K562 (cell line): ENCODE results near the gene RABL6. TPM values are rescaled to one million over a fixed set of nuclear protein-coding genes. Genes with fewer than 3 reads are reported as not detected.
A peak's percentile ranks its signal among the peaks of the same experiment; 100 is the strongest.

Experiments
- BRCA1 ChIP-seq, 2 experiments: fragments of 450-650 bp in 1 of 2; sonication (generic) in 1 of 2; formaldehyde crosslinking in 1 of 2; IDR thresholded peaks; 2 replicates each; pipeline versions ENCODE4 v1.5.0 to v1.6.1; 2017 to 2020; ENCODE audit warnings: mild to moderate bottlenecking in 1 of 2, missing genetic modification reagents in 1 of 2
- CBFB ChIP-seq: sonication (generic); formaldehyde crosslinking; IDR thresholded peaks from 2 replicates; pipeline ENCODE4 v1.4.0; 2020; ENCODE audit warnings: mild to moderate bottlenecking, missing genetic modification reagents
- DPF2 ChIP-seq: fragments of 450-650 bp; IDR thresholded peaks from 2 replicates; pipeline ENCODE4 v1.6.1; 2016
- ETS2 ChIP-seq: IDR thresholded peaks from 2 replicates; pipeline ENCODE4 v1.6.1; 2016; ENCODE audit warnings: borderline replicate concordance, missing genetic modification characterization, mild to moderate bottlenecking, moderate library complexity, missing compliant biosample characterization; ENCODE audit not compliant: poor library complexity, severe bottlenecking
- EWSR1 ChIP-seq: fragments of 450-650 bp; IDR thresholded peaks from 2 replicates; pipeline ENCODE4 v1.6.1; 2018; ENCODE audit warnings: borderline replicate concordance, mild to moderate bottlenecking, low read depth, moderate library complexity; ENCODE audit not compliant: partially characterized antibody
- HCFC1 ChIP-seq: IDR thresholded peaks from 2 replicates; pipeline ENCODE4 v1.6.1; 2012; ENCODE audit warnings: low read depth, low read length, improper control_type of control experiment
- JUN ChIP-seq, 2 experiments: sonication (generic) in 1 of 2; formaldehyde crosslinking in 1 of 2; IDR thresholded peaks; 2 replicates each; pipeline versions ENCODE4 v1.6.1 to v1.8.0; 2012 to 2022; ENCODE audit warnings: borderline replicate concordance in 2 of 2, mild to moderate bottlenecking in 2 of 2, improper control_type of control experiment in 1 of 2, low read depth in 1 of 2, low read length in 1 of 2, missing genetic modification reagents in 1 of 2
- SPI1 ChIP-seq: IDR thresholded peaks from 2 replicates; pipeline ENCODE4 v1.6.1; 2011; ENCODE audit warnings: low read depth, low read length, control low read depth, borderline replicate concordance
- ZNF121 ChIP-seq: sonication (generic); formaldehyde crosslinking; conservative IDR thresholded peaks from 2 replicates; pipeline ENCODE4 v1.8.0; 2022; ENCODE audit warnings: missing genetic modification reagents
- polyA plus RNA-seq, 8 experiments: library from polyadenylated mRNA; depleted of rRNA in 4 of 8; stranded (reverse) in 5 of 8; unstranded in 3 of 8; fragments of >200 nt; fragmentation: Nextera tagmentation in 2 of 8; fragmentation: Illumina TruSeq in 1 of 8; extraction: Ambion mirVana in 2 of 8; extraction: Trizol in 1 of 8; gene quantifications; 2 replicates each; pipeline versions ENCODE4 v1.2.1 to v1.2.3, GENCODE V29; 2011 to 2014; ENCODE audit warnings: inconsistent platforms in 1 of 8, missing spikeins in 1 of 8
- total RNA-seq, 7 experiments: library from RNA; depleted of rRNA in 6 of 7; stranded (reverse); fragments of >200 nt in 6 of 7; fragmentation: Illumina TruSeq in 2 of 7; extraction: Trizol in 2 of 7; gene quantifications; 2 replicates each; pipeline versions ENCODE4 v1.2.1 to v1.2.3, GENCODE V29; 2011 to 2021; ENCODE audit warnings: low replicate concordance in 1 of 7
- TF ChIP-seq, protein P1 (sequence below): fragments of 450-650 bp; IDR thresholded peaks from 2 replicates; pipeline ENCODE4 v1.6.1; 2018; ENCODE audit not compliant: partially characterized antibody
- TF ChIP-seq, protein P2 (sequence below): IDR thresholded peaks from 2 replicates; pipeline ENCODE4 v1.6.1; 2014; ENCODE audit warnings: antibody characterized with exemption
- TF ChIP-seq, protein P3 (sequence below): fragments of 450-650 bp; IDR thresholded peaks from one replicate; pipeline ENCODE4 v1.6.1; 2018; ENCODE audit warnings: mild to moderate bottlenecking, moderate library complexity; ENCODE audit not compliant: partially characterized antibody
- TF ChIP-seq, protein P4 (sequence below): fragments of 250-450 bp; sonication (Bioruptor Pico); IDR thresholded peaks from 2 replicates; pipeline ENCODE4 v1.4.0; 2020; ENCODE audit warnings: mild to moderate bottlenecking, moderate library complexity
- TF ChIP-seq, protein P5 (sequence below): sonication (generic); formaldehyde crosslinking; IDR thresholded peaks from 2 replicates; pipeline ENCODE4 v1.9.0; 2022; ENCODE audit warnings: mild to moderate bottlenecking, missing genetic modification reagents

Gene RABL6
- total and polyA plus RNA-seq, 9 of the 15 experiments (the other 6 are each of a cell fraction or from before 2014, with no cell fraction given): 5.6 to 181 (median 84.5) TPM

DNA sequence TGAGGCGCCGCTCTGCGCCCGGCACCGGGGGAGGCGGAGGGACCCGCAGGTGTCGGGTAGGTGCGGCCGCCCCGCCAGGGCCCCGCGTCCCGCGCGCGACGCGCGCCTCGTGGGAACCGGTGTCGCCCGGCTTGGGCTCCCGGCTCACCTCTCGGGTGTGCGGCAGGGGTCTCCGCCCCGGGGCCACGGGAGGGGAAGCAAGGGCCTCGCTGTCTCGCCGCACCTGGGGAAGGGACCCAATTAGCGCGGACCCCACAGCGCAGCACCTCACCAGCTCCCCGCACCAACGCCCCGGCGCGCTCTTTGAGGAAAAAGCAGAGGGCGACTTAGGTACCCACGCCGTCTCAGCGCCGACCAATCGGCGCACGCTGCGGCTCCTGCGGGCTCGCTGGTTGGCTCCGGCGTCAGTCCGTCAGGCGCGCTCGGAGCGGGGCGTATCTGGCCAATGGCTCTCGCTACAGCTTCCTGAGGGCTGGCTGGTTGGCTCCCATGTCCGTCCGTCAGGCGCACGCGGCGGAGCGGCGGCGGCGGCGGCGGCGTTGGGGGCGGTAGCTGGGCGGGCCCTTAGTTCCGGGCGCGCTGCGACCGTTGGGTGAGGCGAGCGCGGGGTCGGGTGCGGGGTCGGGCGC is 78.3 kb downstream of the RABL6 start, which contains the start of gene TRAF2 (continued):
- TF ChIP-seq, protein P1, sequence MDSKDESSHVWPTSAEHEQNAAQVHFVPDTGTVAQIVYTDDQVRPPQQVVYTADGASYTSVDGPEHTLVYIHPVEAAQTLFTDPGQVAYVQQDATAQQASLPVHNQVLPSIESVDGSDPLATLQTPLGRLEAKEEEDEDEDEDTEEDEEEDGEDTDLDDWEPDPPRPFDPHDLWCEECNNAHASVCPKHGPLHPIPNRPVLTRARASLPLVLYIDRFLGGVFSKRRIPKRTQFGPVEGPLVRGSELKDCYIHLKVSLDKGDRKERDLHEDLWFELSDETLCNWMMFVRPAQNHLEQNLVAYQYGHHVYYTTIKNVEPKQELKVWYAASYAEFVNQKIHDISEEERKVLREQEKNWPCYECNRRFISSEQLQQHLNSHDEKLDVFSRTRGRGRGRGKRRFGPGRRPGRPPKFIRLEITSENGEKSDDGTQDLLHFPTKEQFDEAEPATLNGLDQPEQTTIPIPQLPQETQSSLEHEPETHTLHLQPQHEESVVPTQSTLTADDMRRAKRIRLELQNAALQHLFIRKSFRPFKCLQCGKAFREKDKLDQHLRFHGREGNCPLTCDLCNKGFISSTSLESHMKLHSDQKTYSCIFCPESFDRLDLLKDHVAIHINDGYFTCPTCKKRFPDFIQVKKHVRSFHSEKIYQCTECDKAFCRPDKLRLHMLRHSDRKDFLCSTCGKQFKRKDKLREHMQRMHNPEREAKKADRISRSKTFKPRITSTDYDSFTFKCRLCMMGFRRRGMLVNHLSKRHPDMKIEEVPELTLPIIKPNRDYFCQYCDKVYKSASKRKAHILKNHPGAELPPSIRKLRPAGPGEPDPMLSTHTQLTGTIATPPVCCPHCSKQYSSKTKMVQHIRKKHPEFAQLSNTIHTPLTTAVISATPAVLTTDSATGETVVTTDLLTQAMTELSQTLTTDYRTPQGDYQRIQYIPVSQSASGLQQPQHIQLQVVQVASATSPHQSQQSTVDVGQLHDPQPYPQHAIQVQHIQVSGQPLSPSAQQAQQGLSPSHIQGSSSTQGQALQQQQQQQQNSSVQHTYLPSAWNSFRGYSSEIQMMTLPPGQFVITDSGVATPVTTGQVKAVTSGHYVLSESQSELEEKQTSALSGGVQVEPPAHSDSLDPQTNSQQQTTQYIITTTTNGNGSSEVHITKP: no peak
- TF ChIP-seq, protein P2, sequence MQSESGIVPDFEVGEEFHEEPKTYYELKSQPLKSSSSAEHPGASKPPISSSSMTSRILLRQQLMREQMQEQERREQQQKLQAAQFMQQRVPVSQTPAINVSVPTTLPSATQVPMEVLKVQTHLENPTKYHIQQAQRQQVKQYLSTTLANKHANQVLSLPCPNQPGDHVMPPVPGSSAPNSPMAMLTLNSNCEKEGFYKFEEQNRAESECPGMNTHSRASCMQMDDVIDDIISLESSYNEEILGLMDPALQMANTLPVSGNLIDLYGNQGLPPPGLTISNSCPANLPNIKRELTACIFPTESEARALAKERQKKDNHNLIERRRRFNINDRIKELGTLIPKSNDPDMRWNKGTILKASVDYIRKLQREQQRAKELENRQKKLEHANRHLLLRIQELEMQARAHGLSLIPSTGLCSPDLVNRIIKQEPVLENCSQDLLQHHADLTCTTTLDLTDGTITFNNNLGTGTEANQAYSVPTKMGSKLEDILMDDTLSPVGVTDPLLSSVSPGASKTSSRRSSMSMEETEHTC: no peak
- TF ChIP-seq, protein P3, sequence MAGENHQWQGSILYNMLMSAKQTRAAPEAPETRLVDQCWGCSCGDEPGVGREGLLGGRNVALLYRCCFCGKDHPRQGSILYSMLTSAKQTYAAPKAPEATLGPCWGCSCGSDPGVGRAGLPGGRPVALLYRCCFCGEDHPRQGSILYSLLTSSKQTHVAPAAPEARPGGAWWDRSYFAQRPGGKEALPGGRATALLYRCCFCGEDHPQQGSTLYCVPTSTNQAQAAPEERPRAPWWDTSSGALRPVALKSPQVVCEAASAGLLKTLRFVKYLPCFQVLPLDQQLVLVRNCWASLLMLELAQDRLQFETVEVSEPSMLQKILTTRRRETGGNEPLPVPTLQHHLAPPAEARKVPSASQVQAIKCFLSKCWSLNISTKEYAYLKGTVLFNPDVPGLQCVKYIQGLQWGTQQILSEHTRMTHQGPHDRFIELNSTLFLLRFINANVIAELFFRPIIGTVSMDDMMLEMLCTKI: no peak
- TF ChIP-seq, protein P4, sequence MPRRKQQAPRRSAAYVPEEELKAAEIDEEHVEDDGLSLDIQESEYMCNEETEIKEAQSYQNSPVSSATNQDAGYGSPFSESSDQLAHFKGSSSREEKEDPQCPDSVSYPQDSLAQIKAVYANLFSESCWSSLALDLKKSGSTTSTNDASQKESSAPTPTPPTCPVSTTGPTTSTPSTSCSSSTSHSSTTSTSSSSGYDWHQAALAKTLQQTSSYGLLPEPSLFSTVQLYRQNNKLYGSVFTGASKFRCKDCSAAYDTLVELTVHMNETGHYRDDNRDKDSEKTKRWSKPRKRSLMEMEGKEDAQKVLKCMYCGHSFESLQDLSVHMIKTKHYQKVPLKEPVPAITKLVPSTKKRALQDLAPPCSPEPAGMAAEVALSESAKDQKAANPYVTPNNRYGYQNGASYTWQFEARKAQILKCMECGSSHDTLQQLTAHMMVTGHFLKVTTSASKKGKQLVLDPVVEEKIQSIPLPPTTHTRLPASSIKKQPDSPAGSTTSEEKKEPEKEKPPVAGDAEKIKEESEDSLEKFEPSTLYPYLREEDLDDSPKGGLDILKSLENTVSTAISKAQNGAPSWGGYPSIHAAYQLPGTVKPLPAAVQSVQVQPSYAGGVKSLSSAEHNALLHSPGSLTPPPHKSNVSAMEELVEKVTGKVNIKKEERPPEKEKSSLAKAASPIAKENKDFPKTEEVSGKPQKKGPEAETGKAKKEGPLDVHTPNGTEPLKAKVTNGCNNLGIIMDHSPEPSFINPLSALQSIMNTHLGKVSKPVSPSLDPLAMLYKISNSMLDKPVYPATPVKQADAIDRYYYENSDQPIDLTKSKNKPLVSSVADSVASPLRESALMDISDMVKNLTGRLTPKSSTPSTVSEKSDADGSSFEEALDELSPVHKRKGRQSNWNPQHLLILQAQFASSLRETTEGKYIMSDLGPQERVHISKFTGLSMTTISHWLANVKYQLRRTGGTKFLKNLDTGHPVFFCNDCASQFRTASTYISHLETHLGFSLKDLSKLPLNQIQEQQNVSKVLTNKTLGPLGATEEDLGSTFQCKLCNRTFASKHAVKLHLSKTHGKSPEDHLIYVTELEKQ (CRISPR knock-in tag): no peak
- TF ChIP-seq CBFB (CRISPR knock-in tag) (no peak), HCFC1 (peak; percentile 48), DPF2 (no peak), SPI1 (no peak), ETS2 (tag) (no peak), BRCA1 (IDR thresholded peaks at IDR 0.05) (no peak), BRCA1 (CRISPR knock-in tag; IDR thresholded peaks at IDR 0.05) (no peak), EWSR1 (no peak), ZNF121 (CRISPR knock-in tag) (no peak), JUN (IDR thresholded peaks at IDR 0.05; ENCODE audit: borderline replicate concordance, low read depth, low read length) (no peak), JUN (CRISPR knock-in tag; IDR thresholded peaks at IDR 0.05; ENCODE audit: borderline replicate concordance) (no peak)
- TF ChIP-seq, protein P5, sequence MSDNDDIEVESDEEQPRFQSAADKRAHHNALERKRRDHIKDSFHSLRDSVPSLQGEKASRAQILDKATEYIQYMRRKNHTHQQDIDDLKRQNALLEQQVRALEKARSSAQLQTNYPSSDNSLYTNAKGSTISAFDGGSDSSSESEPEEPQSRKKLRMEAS (CRISPR knock-in tag): peak; percentile 73
